BJ (cell line): ENCODE results near the gene SREBF1. TPM values are rescaled to one million over a fixed set of nuclear protein-coding genes. Genes with fewer than 3 reads are reported as not detected.

ENCODE experiments used
- CTCF ChIA-PET: fragments of 350-600 bp; formaldehyde crosslinking; extraction: SDS; loops from one replicate; lab custom pipeline; 2021; ENCODE audit warnings: antibody characterized with exemption, inconsistent platforms; lab: Yijun Ruan, JAX
- POLR2A ChIA-PET: fragments of 300-600 bp; sonication (Branson Sonifier 250); formaldehyde crosslinking; extraction: SDS; loops from one replicate; lab custom pipeline; 2021; ENCODE audit warnings: antibody characterized with exemption; lab: Charles Lee
- DNase-seq: peaks from one replicate; pipeline ENCODE4 v3.0.0-alpha.2; 2011; ENCODE audit warnings: low read depth
- H3K27me3 ChIP-seq: 2 replicates; pipeline ENCODE4 v1.6.0; 2011; ENCODE audit warnings: low read length; ENCODE audit not compliant: control insufficient read depth, insufficient read depth
- H3K36me3 ChIP-seq: 2 replicates; pipeline ENCODE4 v1.5.1; 2011; ENCODE audit warnings: low read length; ENCODE audit not compliant: control insufficient read depth, insufficient read depth
- H3K4me3 ChIP-seq: 2 replicates; pipeline ENCODE4 v1.5.1; 2011; ENCODE audit warnings: low read depth, mild to moderate bottlenecking, control low read depth, low read length
- polyA plus RNA-seq: library from polyadenylated mRNA; depleted of rRNA; stranded (reverse); fragments of >200 nt; gene quantifications from 2 replicates; pipeline ENCODE4 v1.2.3, GENCODE V29; 2011
- TF ChIP-seq, protein P1 (sequence below): IDR thresholded peaks from 2 replicates; pipeline ENCODE4 v1.5.1; 2011; ENCODE audit warnings: low read depth, mild to moderate bottlenecking, control low read depth, inconsistent platforms, low read length, moderate library complexity; ENCODE audit not compliant: insufficient read depth

SREBF1 gene
- polyA plus RNA-seq, 1 experiment = 27.7 TPM

DNA sequence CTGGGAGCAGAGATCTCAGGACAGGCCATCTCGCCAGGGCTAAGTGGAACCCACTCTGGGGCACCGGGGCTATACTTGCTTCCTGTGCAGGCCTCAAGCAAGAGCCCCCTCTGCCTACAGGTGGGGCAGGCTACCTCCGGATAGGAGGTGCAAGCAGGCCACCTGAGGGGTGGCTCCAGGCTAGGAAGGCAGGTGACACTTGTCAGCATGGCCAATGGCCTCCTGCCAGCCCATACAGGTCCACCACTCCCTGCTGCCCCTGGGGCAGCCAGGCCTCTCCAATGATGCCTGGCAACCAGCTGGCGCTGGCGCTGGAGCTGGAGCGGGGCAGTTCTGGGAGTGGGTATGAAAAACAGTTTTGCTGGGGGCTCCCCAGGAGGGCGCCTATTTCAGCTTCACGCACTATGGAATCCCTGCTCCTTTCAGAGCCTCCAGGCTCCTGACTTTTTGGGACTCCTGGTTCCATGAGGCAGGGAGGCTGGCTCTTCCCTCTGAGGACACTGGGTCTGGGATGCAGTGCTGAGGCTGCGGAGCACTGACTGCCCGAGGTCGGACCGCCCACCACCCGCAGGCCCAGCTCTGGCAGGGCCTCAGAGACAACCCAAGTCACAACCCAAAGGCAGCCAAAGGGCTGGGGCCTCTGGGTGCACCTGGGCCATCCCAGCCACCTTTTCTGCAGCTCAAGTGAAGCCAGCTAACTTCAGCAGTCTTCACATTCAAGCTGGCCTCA lies 8.4 kb upstream of the SREBF1 start:
- H3K4me3 ChIP-seq = no peak overlapping the region
- H3K27me3 ChIP-seq = no peaks in the 10 kb centered on the region
- peaks cover 2% of the 10 kb centered on the region for H3K36me3 ChIP-seq
- ChIA-PET CTCF (no interaction called here), POLR2A (no interaction called here)
- TF ChIP-seq, protein P1, sequence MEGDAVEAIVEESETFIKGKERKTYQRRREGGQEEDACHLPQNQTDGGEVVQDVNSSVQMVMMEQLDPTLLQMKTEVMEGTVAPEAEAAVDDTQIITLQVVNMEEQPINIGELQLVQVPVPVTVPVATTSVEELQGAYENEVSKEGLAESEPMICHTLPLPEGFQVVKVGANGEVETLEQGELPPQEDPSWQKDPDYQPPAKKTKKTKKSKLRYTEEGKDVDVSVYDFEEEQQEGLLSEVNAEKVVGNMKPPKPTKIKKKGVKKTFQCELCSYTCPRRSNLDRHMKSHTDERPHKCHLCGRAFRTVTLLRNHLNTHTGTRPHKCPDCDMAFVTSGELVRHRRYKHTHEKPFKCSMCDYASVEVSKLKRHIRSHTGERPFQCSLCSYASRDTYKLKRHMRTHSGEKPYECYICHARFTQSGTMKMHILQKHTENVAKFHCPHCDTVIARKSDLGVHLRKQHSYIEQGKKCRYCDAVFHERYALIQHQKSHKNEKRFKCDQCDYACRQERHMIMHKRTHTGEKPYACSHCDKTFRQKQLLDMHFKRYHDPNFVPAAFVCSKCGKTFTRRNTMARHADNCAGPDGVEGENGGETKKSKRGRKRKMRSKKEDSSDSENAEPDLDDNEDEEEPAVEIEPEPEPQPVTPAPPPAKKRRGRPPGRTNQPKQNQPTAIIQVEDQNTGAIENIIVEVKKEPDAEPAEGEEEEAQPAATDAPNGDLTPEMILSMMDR = no peak
- no peak for DNase-seq

DNA sequence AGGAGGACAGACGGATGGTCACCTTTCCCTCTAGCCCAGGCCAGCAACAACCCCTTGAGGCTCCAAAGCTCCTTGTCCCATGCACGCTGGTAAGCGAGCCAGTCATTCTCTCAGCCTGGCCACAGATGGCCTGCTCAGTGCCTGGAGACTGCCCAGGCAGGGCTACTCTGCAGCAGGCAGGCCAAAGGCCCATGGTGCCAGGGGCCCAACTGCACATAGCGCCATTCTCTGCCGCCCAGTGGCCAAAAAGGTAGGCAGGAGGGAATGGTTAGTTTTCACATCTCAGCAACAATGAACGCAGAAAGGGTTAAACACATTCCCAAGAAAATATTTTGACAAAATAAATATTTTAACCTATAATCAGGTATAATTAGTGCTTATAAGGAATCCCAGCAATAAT lies 7.7 kb upstream of the SREBF1 start:
- no peaks in the 10 kb centered on the region for H3K27me3 ChIP-seq
- POLR2A ChIA-PET = no interaction called here
- H3K4me3 ChIP-seq = no peak overlapping the region
- TF ChIP-seq, protein P1 = no peak
- CTCF ChIA-PET = no interaction called here
- H3K36me3 ChIP-seq = peaks cover 2% of the 10 kb centered on the region
- DNase-seq = no peak

DNA sequence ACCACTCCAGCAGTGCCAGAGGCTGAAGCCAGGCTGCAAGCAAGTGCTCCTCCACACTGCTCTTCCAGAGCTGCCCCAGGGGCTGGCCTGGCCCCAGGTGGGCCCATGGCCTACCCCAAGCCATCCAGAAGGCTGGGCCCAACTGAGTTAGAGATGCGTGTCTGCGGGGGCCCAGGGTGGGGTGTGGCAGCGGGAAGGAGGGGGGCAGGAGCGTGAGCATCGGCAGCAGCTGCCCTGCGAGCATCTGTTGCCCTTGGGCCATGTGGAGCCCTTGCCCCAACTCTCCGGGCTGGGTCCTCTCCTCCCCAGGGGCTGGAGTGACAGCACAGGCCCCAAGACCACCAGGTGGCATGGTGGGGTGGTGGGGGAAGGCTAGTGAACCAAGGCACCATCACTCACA lies 7.3 kb upstream of the SREBF1 start:
- TF ChIP-seq, protein P1 = no peak
- no peaks in the 10 kb centered on the region for H3K27me3 ChIP-seq
- CTCF ChIA-PET = no interaction called here
- no peak overlapping the region for H3K4me3 ChIP-seq
- H3K36me3 ChIP-seq = peaks cover 2% of the 10 kb centered on the region
- POLR2A ChIA-PET = no interaction called here
- no peak for DNase-seq

DNA sequence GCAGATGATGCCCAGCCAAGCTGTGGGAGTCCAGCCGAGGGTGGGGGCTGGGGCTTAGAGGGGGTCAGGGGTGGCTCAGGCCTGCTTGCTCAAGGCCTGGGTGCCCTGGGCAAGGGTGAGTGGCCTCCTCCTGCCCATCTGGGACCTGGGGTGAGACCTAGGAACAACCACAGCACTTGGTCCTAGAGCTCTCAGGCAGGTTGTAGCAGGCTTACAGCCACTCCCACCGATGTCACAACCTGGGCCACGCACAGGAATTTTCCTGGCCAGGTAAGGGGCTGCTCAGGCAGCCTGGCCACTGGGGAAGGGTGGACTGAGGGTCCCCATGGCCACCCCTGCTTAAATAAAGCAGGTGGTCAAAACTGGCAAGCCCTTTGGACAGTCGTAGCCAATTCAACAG lies 6.3 kb upstream of the SREBF1 start:
- ChIA-PET CTCF (no interaction called here), POLR2A (no interaction called here)
- no peaks in the 10 kb centered on the region for H3K27me3 ChIP-seq
- no peak overlapping the region for H3K4me3 ChIP-seq
- DNase-seq = no peak
- TF ChIP-seq, protein P1 = no peak
- peaks cover 2% of the 10 kb centered on the region for H3K36me3 ChIP-seq

DNA sequence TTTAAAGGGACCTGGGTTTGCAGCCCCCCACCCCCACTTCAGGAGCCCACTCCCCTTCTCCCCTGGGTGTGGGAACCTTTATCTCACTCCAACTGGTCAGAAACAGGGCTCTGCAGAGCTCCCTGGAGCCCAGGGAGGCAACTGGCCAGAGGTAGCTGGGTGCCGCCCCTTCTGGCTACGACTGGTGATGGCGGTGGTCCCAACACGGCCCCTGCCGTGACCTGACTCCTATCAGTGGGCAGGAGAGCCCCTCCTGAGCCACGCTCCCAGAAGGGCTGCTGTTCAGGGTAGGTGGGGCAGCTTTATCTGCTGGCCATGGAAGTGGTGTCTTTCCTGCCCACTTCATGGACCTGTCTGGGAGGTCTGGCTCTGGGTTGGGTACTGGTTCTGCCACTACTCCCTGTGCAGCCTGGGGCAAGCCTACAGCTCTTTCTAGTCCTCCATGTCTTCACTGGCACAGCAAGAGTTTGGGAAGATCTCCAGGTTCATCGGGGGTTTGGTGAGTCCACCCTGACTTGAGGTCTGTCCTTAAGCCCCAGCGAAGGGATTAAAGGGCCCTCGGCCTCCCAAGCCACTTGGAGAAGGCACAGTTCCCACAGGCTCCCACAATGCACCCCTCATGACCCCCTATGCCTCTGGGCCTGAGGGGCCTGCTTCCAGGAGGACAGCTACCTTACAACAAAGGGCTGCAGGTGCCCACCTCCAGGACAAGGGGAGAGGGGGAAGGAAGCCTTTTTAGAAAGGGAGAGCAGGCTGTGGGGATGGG lies 5.5 kb upstream of the SREBF1 start:
- Histone ChIP-seq H3K36me3 (peaks cover 2% of the 10 kb centered on the region), H3K4me3 (no peak overlapping the region), H3K27me3 (no peaks in the 10 kb centered on the region)
- ChIA-PET CTCF (interaction anchor here (1.5 to 2.9 kb wide), 3 partner anchors 10 to 49 kb away, joined by 3 to 12 read pairs (median 4); no protein-coding TSS in a partner anchor), POLR2A (no interaction called here)
- TF ChIP-seq, protein P1 = no peak
- DNase-seq = no peak
